Forelimb muscle (tissue), 1 donor: ENCODE measurements around the gene ENTPD7. TPM values are rescaled to one million over a fixed set of nuclear protein-coding genes. Genes with fewer than 3 reads are reported as not detected.
"Not testable (repeated sequence)": the region's sequence is repeated elsewhere in the genome, so short reads cannot be mapped to it uniquely, and the experiment has no call there.

Experiments used
- DNase-seq: peaks from one replicate; pipeline ENCODE4 v3.0.0-alpha.2; 2013; ENCODE audit warnings: low read depth
- polyA plus RNA-seq: library from polyadenylated mRNA; unstranded; fragments of 120-200 nt; gene quantifications from one replicate; pipeline ENCODE4 v1.2.1, GENCODE V29; 2013; ENCODE audit not compliant: insufficient read length

The ENTPD7 gene
- polyA plus RNA-seq, 1 donor, result 3.7 TPM

DNA sequence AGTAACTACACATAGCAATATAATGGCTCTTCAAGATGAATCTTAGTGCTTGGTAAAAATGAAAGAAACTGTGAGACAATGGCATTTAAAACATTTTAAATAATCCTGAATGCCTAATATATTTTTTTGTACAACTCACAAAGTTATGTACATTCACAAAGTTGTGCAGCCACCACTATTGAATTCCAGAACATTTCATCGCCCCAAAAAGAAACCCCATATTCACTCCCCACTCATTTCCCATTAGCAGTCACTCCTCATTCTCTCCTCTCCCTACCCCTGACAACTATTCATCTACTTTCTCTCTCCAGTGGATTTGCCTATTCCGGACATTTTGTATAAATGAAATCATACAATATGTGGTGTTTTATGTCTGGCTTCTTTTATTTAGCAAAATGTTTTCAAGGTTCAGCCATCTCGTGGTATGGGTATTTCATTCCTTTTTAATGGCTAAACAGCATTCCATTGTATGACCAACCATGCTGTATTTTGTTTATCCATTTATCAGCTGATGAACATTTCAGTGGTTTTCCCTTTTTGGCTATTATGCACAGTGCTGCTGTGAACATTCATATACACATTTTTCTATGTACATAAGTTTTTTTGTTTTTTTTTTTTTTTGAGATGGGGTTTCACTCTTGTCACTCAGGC lies 34.7 kb downstream of the ENTPD7 start:
- no peak for DNase-seq

- DNase-seq, result no peak
Observed at GRCh38 chr10:99695761-99696160, 36.5 kb downstream of the ENTPD7 start.

DNA sequence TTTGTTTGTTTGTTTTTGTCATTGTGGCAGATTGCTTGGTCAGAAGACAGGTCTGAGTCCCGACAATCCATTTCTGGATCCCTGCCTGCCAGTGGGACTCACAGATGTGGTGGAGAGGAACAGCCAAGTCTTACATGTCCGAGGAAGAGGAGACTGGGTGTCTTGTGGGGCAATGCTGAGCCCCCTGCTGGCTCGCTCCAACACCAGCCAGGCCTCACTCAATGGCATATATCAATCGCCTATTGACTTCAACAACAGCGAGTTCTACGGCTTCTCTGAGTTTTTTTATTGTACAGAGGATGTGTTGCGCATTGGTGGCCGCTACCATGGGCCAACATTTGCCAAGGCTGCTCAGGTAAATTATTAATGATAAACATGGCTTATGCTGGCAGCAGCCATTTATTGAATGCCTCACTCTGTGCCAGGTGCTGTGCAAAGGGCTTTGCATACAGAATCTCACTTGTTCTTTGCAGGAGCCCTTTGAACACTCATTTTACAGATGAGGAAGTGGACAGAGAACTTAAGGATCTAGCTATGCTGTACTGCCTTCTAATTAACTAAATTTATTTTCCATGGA lies 39.3 kb downstream of the ENTPD7 start:
- DNase-seq, result no peak

DNA sequence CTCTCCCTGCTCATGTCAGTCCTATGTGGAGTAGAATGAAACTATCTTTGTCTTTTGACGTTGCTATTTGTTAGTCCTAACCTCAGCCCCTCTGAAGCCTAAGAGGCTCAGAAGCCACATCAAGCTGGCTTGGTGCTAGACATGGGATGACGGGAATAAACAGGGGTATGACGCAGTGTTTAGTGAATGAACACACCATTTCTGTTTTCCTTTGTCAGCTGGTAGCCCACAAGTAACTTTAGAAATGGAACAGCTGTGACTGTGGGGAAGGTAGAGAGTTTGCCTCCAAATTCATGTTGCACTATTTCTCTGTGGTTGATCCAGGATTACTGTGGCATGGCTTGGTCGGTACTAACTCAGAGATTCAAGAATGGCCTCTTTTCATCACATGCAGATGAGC lies 41.3 kb downstream of the ENTPD7 start:
- DNase-seq, result no peak

DNA sequence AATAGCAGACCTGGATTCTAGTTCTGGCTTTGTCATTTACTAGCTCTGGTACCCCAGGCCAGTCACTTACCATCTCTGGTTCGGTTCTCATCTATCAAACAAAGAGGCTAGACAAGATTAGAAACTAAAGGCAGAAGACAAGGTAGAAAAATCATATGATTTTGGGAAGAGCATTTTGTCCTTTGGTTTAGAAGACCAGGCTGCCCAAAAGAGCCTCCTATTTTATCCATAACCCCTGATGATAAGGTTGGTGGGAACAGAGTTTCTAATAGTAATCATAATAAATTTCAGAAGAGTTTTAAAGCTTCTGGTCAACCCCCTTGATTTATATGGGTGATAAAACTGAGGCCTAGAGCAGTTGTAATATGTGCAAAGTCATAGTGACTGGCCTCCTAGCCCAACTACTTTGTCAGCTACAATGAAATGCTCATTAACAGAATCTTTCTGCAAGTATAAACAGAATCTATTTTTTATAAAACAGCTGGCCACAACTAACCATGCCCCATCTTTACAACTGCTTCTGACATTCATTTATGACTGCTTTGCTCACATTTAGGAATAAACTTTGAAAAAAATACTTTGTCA lies 49.2 kb downstream of the ENTPD7 start:
- DNase-seq, result no peak

GRCh38 chr10:99709480-99710229 lies 50.3 kb downstream of the ENTPD7 start:
- no peak for DNase-seq

- DNase-seq, result no peak
Observed at GRCh38 chr10:99711129-99711719, 51.9 kb downstream of the ENTPD7 start.

DNA sequence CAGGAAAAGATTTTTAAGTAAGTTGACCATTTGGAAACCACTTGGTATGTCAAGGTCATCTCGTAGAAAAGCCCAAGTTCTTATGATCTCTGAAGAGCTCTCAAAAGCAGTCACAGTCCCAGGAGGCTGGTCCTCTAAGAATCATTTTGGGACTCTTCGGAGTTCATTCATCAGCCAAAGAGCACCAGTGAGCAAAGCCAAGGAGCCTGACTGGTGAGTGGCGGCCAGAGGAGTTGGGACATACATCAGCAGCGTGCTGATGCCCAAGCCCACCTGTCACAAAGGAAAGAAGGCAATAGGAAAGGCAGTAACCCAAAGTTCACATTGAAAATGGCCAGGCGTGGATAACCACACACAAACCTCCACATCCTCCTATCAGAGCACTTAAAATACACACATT lies 55.1 kb downstream of the ENTPD7 start:
- no peak for DNase-seq

GRCh38 chr10:99720387-99720786 lies 61.1 kb downstream of the ENTPD7 start:
- DNase-seq, result no peak

DNA sequence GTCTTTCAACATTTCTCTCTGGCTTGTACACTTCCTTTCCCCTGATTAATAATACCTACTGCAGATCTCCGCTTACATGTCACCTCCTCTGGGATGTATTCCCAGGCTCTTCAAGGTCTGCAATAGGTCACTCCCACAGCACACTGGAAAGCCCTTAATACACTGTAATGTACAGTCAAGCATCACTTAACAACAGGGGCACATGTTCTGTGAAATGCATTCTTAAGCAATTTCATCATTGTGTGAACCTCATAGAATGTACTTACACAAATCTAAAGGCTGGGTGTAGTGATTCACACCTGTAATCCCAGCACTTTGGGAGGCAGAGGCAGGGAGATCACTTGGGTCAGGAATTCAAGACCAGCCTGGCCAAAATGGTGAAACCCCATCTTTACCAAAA lies 70.7 kb downstream of the ENTPD7 start:
- no peak for DNase-seq

- DNase-seq, result no peak
Observed at GRCh38 chr10:99731306-99732032, 72.2 kb downstream of the ENTPD7 start.

GRCh38 chr10:99732033-99732842 lies 72.9 kb downstream of the ENTPD7 start, which contains the start of the genes COX15 and CUTC:
Gene COX15, minus strand, starts transcription at chr10:99732127. Its CDS starts 78 bp downstream, at chr10:99732049.
Gene CUTC, plus strand, starts transcription at chr10:99732234. Its CDS starts 115 bp downstream, at chr10:99732349.
- DNase-seq, result peak; percentile 98

- no peak for DNase-seq
Observed at GRCh38 chr10:99733366-99733765, 74.1 kb downstream of the ENTPD7 start.

- not testable (repeated sequence) for DNase-seq
Observed at GRCh38 chr10:99734111-99734510, 74.8 kb downstream of the ENTPD7 start.

- no peak for DNase-seq
Observed at GRCh38 chr10:99740260-99740659, 81.0 kb downstream of the ENTPD7 start.

GRCh38 chr10:99740933-99741559 lies 81.7 kb downstream of the ENTPD7 start:
- no peak for DNase-seq

GRCh38 chr10:99742254-99742653 lies 82.9 kb downstream of the ENTPD7 start:
- no peak for DNase-seq

DNA sequence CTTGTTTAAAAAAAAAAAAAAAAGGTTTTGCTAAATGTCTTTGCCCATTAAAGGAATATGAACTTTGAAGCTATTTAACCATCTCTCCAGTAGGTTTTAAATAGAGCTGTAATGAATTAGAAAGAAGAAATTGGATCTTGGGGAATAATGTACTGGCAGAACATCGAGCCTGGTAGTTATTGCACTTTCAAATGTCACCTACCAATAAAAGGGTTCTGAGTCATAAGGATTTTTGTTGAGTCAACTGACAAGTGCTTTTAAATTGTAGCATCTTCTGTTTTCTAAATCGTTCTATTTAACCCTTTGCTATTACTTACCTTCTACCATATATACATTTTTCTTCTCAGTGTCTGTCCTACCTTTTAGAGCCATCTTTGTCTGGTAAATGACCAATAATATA lies 83.4 kb downstream of the ENTPD7 start:
- DNase-seq, result no peak

- no peak for DNase-seq
Observed at GRCh38 chr10:99743841-99744240, 84.5 kb downstream of the ENTPD7 start.

DNA sequence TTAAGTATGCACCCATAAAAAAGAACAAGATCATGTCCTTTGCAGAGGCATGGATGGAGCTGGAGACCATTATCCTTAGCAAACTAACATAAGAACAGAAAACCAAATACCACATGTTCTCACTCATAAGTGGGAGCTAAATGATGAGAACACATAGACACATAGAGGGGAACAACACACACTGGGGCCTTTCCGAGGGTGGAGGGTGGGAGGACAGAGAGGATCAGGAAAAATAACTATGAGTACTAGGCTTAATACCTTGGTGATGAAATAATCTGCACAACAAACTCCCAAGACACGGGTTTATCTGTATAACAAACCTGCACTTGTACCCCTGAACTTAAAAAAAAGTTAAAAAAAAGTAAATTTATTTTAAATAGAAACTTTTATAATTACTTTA lies 86.9 kb downstream of the ENTPD7 start:
- DNase-seq, result not testable (repeated sequence)
